Vagina (tissue), 2 donors: Measurements from ENCODE around the gene EXOSC6. TPM values are rescaled to one million over a fixed set of nuclear protein-coding genes. Genes with fewer than 3 reads are reported as not detected.
A peak's percentile ranks its signal among the peaks of the same experiment; 100 is the strongest.
"Not testable (repeated sequence)": the region's sequence is repeated elsewhere in the genome, so short reads cannot be mapped to it uniquely, and the experiment has no call there.

ENCODE experiments used
- DNase-seq, 2 donors: peaks; one replicate each; pipeline ENCODE4 v3.0.0-alpha.2; 2017; ENCODE audit errors: extremely low spot score in 2 of 2
- H3K27ac ChIP-seq: fragments of 200-600 bp; sonication (generic); one replicate; pipeline ENCODE4 v1.5.1; 2019
- H3K27me3 ChIP-seq: fragments of 200-600 bp; sonication (generic); one replicate; pipeline ENCODE4 v1.5.1; 2019
- H3K36me3 ChIP-seq, 2 donors: fragments of 200-600 bp; sonication (generic); one replicate each; pipeline ENCODE4 v1.5.1; 2017 to 2019
- H3K4me1 ChIP-seq: fragments of 200-600 bp; sonication (generic); one replicate; pipeline ENCODE4 v1.5.1; 2019
- H3K4me3 ChIP-seq, 2 donors: fragments of 200-600 bp; sonication (generic); 1 replicate in 1 of 2; 2 replicates in 1 of 2; pipeline ENCODE4 v1.5.1; 2016 to 2019
- H3K9me3 ChIP-seq: fragments of 200-600 bp; sonication (generic); one replicate; pipeline ENCODE4 v1.5.1; 2019
- CTCF ChIP-seq, 3 experiments: fragments of 450-650 bp in 2 of 3; fragments of 200-600 bp in 1 of 3; sonication (generic) in 1 of 3; IDR thresholded peaks; one replicate each; pipeline ENCODE4 v1.5.1; 2017 to 2019; ENCODE audit warnings: antibody characterized with exemption in 3 of 3, mild to moderate bottlenecking in 2 of 3, moderate library complexity in 2 of 3
- POLR2A ChIP-seq, 2 donors: fragments of 450-650 bp; IDR thresholded peaks; one replicate each; pipeline ENCODE4 v1.6.1; 2017; ENCODE audit warnings: antibody characterized with exemption in 2 of 2, mild to moderate bottlenecking in 2 of 2, moderate library complexity in 2 of 2
- POLR2AphosphoS5 ChIP-seq, 2 donors: sonication (generic); formaldehyde crosslinking; IDR thresholded peaks; one replicate each; pipeline ENCODE4 v1.9.0; 2017; ENCODE audit warnings: antibody characterized with exemption in 2 of 2, mild to moderate bottlenecking in 2 of 2, low read depth in 1 of 2; ENCODE audit not compliant: insufficient read depth in 1 of 2
- intact Hi-C: fragments of 100-400 bp; cut with DNase I; formaldehyde crosslinking; loops from one replicate; pipeline ENCODE4 v1.15.1; 2023
- total RNA-seq: library from RNA; depleted of rRNA; stranded (reverse); fragments of >200 nt; gene quantifications from one replicate; pipeline ENCODE4 v1.2.3, GENCODE V29; 2016

The EXOSC6 gene
- total RNA-seq, 1 donor from 2014 or later: 19.2 TPM

GRCh38 chr16:70270176-70270575 lies 18.4 kb upstream of the EXOSC6 start:
- H3K4me1 ChIP-seq: no peaks in the 10 kb centered on the region
- H3K27ac ChIP-seq: no peak overlapping the region
- no peak overlapping the region for H3K4me3 ChIP-seq
- TF ChIP-seq POLR2A (IDR thresholded peaks at IDR 0.05): no peak
- no peak for TF ChIP-seq POLR2AphosphoS5 (IDR thresholded peaks at IDR 0.05; ENCODE audit: insufficient read depth in 1 of 2, low read depth in 1 of 2)
- no peak for TF ChIP-seq CTCF (IDR thresholded peaks at IDR 0.05)
- H3K36me3 ChIP-seq: peaks cover 3 to 80% of the 10 kb centered on the region in 2 donors
- no peak for DNase-seq
- intact Hi-C loops: no loop called here
- H3K9me3 ChIP-seq: no peaks in the 10 kb centered on the region
- no peaks in the 10 kb centered on the region for H3K27me3 ChIP-seq

- Histone ChIP-seq H3K36me3 (peaks cover 10 to 80% of the 10 kb centered on the region in 2 donors), H3K4me1 (no peaks in the 10 kb centered on the region), H3K27ac (no peak overlapping the region), H3K4me3 (no peak overlapping the region), H3K27me3 (no peaks in the 10 kb centered on the region), H3K9me3 (no peaks in the 10 kb centered on the region)
- intact Hi-C loops: no loop called here
- TF ChIP-seq POLR2A (IDR thresholded peaks at IDR 0.05): no peak
- TF ChIP-seq CTCF (IDR thresholded peaks at IDR 0.05): no peak
- DNase-seq: no peak
These were observed 17.7 kb upstream of the EXOSC6 start for GRCh38 chr16:70269471-70269870.

DNA sequence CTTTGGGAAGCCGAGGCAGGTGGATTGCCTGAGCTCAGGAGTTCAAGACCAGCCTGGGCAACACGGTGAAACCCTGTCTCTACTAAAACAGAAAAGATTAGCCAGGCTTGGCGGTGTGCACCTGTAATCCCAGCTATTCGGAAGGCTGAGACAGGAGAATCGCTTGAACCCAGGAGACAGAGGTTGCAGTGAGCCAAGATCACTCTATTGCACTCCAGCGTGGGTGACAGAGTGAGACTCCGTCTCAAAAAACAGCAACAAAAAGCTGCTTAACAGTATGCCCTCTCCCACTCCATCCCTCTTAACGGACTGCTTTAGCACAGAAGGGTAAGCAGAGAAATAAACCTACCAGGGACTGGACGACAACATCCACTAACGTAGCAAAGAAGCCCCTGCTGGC lies 16.2 kb upstream of the EXOSC6 start:
- H3K27me3 ChIP-seq, intact Hi-C loops, H3K9me3 ChIP-seq, DNase-seq, H3K4me1 ChIP-seq, H3K27ac ChIP-seq, H3K4me3 ChIP-seq: not testable (repeated sequence)
- peaks cover 10 to 88% of the 10 kb centered on the region in 2 donors for H3K36me3 ChIP-seq

GRCh38 chr16:70267516-70267915 lies 15.8 kb upstream of the EXOSC6 start:
- H3K36me3 ChIP-seq: peaks cover 10 to 93% of the 10 kb centered on the region in 2 donors
- H3K4me1 ChIP-seq: no peaks in the 10 kb centered on the region
- TF ChIP-seq CTCF (IDR thresholded peaks at IDR 0.05) (peak in 2 of 3 experiments; percentile 27 to 36), POLR2AphosphoS5 (IDR thresholded peaks at IDR 0.05; ENCODE audit: insufficient read depth in 1 of 2, low read depth in 1 of 2) (no peak), POLR2A (IDR thresholded peaks at IDR 0.05) (no peak)
- no peaks in the 10 kb centered on the region for H3K9me3 ChIP-seq
- H3K4me3 ChIP-seq: no peak overlapping the region
- DNase-seq: no peak
- intact Hi-C loops: no loop called here
- no peak overlapping the region for H3K27ac ChIP-seq
- no peaks in the 10 kb centered on the region for H3K27me3 ChIP-seq

- DNase-seq, intact Hi-C loops, H3K9me3 ChIP-seq, H3K27me3 ChIP-seq, H3K4me1 ChIP-seq, H3K27ac ChIP-seq, H3K4me3 ChIP-seq: not testable (repeated sequence)
- H3K36me3 ChIP-seq: peaks cover 4 to 98% of the 10 kb centered on the region in 2 donors
These were observed 8.2 kb upstream of the EXOSC6 start for GRCh38 chr16:70259903-70260302.

GRCh38 chr16:70258946-70259345 lies 7.2 kb upstream of the EXOSC6 start:
- Histone ChIP-seq H3K9me3 (no peaks in the 10 kb centered on the region), H3K27me3 (no peaks in the 10 kb centered on the region), H3K4me1 (no peaks in the 10 kb centered on the region), H3K4me3 (no peak overlapping the region), H3K27ac (no peak overlapping the region), H3K36me3 (peaks cover 0 to 97% of the 10 kb centered on the region in 2 donors)
- DNase-seq: no peak
- TF ChIP-seq POLR2A (IDR thresholded peaks at IDR 0.05) (no peak), CTCF (IDR thresholded peaks at IDR 0.05) (no peak), POLR2AphosphoS5 (IDR thresholded peaks at IDR 0.05; ENCODE audit: insufficient read depth in 1 of 2, low read depth in 1 of 2) (no peak)
- intact Hi-C loops: no loop called here
